Natural killer cell treated with Interleukin-12 subunit alpha and Interleukin-12 subunit beta and Interleukin-15 and Interleukin-18, amount 100 ng/mL, for 72 hours (primary cell): ENCODE measurements around the gene STK11IP. TPM values are rescaled to one million over a fixed set of nuclear protein-coding genes. Genes with fewer than 3 reads are reported as not detected.

ENCODE experiments used
- ATAC-seq, 2 donors: fragments of 150-1000 bp; cut with Tn5 transposase in 1 of 2; sonication (Bioruptor Pico), chemical (Tn5 transposase) in 1 of 2; 2 replicates each; pipeline ENCODE4 v1.10.0; 2021
- DNase-seq: peaks from one replicate; pipeline ENCODE4 v3.0.0; 2022; ENCODE audit warnings: low spot score
- H3K27ac Mint-ChIP-seq, 2 donors: 1 replicate in 1 of 2; 2 replicates in 1 of 2; pipeline ENCODE4 v1.8.0; 2022; ENCODE audit warnings: mixed read lengths in 2 of 2, mild to moderate bottlenecking in 1 of 2, moderate library complexity in 1 of 2
- H3K27me3 Mint-ChIP-seq, 2 donors: 1 replicate in 1 of 2; 2 replicates in 1 of 2; pipeline ENCODE4 v1.8.0; 2022; ENCODE audit warnings: mixed read lengths in 2 of 2
- H3K36me3 Mint-ChIP-seq: one replicate; pipeline ENCODE4 v1.8.0; 2022; ENCODE audit warnings: mixed read lengths
- H3K4me1 Mint-ChIP-seq, 2 donors: 1 replicate in 1 of 2; 2 replicates in 1 of 2; pipeline ENCODE4 v1.8.0; 2022; ENCODE audit warnings: low read depth in 2 of 2, mixed read lengths in 2 of 2, mild to moderate bottlenecking in 1 of 2
- H3K4me3 Mint-ChIP-seq: one replicate; pipeline ENCODE4 v1.8.0; 2022; ENCODE audit warnings: mixed read lengths
- H3K9me3 Mint-ChIP-seq: 2 replicates; pipeline ENCODE4 v1.8.0; 2022; ENCODE audit warnings: mixed read lengths
- total RNA-seq, 2 donors: library from RNA; stranded (reverse); gene quantifications; one replicate each; pipeline ENCODE4 v1.2.3, GENCODE V29; 2022

STK11IP gene, protein sequence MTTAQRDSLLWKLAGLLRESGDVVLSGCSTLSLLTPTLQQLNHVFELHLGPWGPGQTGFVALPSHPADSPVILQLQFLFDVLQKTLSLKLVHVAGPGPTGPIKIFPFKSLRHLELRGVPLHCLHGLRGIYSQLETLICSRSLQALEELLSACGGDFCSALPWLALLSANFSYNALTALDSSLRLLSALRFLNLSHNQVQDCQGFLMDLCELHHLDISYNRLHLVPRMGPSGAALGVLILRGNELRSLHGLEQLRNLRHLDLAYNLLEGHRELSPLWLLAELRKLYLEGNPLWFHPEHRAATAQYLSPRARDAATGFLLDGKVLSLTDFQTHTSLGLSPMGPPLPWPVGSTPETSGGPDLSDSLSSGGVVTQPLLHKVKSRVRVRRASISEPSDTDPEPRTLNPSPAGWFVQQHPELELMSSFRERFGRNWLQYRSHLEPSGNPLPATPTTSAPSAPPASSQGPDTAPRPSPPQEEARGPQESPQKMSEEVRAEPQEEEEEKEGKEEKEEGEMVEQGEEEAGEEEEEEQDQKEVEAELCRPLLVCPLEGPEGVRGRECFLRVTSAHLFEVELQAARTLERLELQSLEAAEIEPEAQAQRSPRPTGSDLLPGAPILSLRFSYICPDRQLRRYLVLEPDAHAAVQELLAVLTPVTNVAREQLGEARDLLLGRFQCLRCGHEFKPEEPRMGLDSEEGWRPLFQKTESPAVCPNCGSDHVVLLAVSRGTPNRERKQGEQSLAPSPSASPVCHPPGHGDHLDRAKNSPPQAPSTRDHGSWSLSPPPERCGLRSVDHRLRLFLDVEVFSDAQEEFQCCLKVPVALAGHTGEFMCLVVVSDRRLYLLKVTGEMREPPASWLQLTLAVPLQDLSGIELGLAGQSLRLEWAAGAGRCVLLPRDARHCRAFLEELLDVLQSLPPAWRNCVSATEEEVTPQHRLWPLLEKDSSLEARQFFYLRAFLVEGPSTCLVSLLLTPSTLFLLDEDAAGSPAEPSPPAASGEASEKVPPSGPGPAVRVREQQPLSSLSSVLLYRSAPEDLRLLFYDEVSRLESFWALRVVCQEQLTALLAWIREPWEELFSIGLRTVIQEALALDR
- total RNA-seq: 10 to 100 TPM; 27.7 to 50.7 TPM

DNA sequence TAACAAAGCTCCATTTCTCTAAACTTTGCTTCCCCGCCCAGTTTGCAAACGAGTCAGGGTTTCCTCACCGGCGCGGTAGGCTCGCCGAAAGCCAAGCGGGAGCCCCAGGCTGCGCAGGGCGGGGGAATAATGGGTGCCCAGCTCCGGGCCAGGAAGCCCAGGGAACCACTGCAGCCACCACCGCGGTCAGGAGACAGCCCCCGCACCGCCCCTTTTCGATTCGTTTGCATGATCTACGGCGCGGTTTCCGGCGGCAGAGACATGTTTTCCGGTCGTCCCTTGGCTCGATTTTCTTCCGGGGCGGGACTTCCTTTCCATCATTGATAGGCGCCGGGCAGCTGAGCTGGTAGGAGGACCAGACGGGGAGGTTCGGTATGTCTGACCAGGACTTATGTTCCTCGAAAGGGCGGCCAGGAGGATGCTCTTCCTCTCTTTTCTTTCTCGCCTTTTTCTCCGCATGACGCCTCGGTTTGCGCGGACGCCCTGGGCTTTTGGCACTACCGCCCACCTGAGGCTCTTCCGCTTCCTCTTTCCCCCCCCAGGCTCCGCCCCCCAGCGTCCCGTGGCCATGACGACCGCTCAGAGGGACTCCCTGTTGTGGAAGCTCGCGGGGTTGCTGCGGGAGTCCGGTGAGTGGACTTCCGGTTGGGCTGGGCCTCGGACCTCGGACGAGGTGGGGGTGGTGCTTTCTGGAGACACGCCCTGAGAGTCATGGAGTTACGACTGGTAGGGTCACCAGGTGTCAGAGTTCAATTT lies at the start of gene STK11IP:
Gene STK11IP (plus strand): TSS at position 306 of the 756 bp plus-strand sequence. CDS start 263 bp downstream, at position 569.
- H3K27me3 Mint-ChIP-seq: peaks cover 7 to 9% of the 10 kb centered on the region in 2 donors

DNA sequence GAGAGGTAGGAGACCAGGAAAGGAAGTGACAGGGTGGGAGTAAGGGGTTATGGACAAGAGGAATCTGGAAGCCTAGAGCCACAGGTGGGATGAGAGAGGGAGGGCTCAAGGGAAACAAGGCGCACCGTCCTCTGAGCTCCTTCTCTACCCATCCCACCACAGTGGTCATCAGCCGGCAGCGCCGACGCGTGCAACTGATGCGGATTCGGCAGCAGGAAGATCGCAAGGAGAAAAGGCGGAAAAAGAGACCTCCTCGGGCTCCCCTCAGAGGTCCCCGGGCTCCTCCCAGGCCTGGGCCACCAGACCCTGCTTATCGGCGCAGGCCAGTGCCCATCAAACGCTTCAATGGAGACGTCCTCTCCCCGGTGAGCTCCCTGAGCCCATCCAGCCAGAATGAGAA lies 48.7 kb upstream of the STK11IP start:
- H3K27me3 Mint-ChIP-seq: peaks cover 22 to 23% of the 10 kb centered on the region in 2 donors
- H3K27ac Mint-ChIP-seq: no peak overlapping the region
- no peaks in the 10 kb centered on the region for H3K36me3 Mint-ChIP-seq
- no peak overlapping the region for H3K4me3 Mint-ChIP-seq
- H3K4me1 Mint-ChIP-seq: peaks cover 17% of the 10 kb centered on the region in 2 donors
- no peak for DNase-seq
- no peak for ATAC-seq
- no peaks in the 10 kb centered on the region for H3K9me3 Mint-ChIP-seq

More for the DNA sequence above, at the start of gene STK11IP:
- peak within 1 kb of the TSS; percentile 90 for H3K4me3 Mint-ChIP-seq
- ATAC-seq (peak; percentile 94 to 95), DNase-seq (peak; percentile 96)
- no peaks in the 10 kb centered on the region for H3K36me3 Mint-ChIP-seq
- peaks cover 12 to 17% of the 10 kb centered on the region in 2 donors for H3K4me1 Mint-ChIP-seq
- H3K9me3 Mint-ChIP-seq: no peaks in the 10 kb centered on the region
- peak within 1 kb of the TSS; percentile 84 to 94 for H3K27ac Mint-ChIP-seq

- Mint-ChIP-seq H3K36me3 (no peaks in the 10 kb centered on the region), H3K4me1 (peaks cover 11 to 12% of the 10 kb centered on the region in 2 donors), H3K4me3 (no peak overlapping the region), H3K9me3 (no peaks in the 10 kb centered on the region), H3K27ac (no peak overlapping the region), H3K27me3 (peaks cover 22 to 24% of the 10 kb centered on the region in 2 donors)
- ATAC-seq: no peak
- no peak for DNase-seq
These were observed 48.0 kb upstream of the STK11IP start for GRCh38 chr2:219549619-219550018.

GRCh38 chr2:219551441-219552381 lies 45.9 kb upstream of the STK11IP start:
- no peak overlapping the region for H3K27ac Mint-ChIP-seq
- DNase-seq: peak; percentile 50

DNA sequence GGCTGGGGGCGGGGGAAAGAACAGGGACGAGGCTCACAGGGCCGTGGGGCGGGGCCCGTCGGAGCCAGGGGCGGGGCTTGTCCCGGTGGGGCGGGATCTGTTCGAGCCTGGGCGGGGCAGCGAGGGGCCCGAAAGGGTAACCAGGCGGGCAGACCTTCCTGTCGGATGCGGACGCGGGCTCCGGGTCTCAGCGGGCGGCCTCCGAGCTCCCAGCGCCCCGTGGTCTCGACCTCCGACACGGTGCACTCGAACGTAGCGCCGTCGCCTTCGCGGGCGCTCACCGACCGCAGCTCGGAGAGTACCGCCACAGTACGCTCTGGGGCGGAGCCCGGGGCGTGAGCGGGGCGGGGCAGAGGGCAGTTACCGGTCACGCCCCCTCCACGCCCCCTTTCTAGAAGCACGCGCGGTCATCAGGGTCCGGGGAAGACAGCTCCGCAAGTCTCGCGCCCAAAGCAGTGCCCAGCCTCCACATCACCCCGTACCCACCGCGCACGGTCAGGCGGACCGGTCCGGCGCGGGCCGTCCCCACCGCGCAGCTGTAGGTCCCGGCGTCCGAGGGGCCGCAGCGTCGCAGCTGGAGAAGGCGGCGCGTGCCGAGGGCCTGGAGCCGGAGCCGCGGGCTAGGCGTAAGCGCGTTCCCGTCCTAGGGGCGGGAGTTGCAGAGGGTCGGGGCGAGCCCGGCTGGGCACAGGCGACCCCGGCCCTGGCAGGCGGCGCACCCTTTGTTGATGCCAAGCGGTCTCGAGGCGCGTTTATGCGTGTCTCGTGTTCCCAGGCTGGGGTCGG lies 45.1 kb upstream of the STK11IP start:
- Mint-ChIP-seq H3K9me3 (no peaks in the 10 kb centered on the region), H3K27me3 (peaks cover 14 to 16% of the 10 kb centered on the region in 2 donors), H3K27ac (no peak overlapping the region), H3K4me1 (peaks cover 0 to 4% of the 10 kb centered on the region in 2 donors), H3K36me3 (no peaks in the 10 kb centered on the region), H3K4me3 (peak overlapping the region; percentile 82)
- ATAC-seq: peak; percentile 92 to 94
- DNase-seq: peak; percentile 90

More at GRCh38 chr2:219551441-219552381, 45.9 kb upstream of the STK11IP start:
- no peaks in the 10 kb centered on the region for H3K36me3 Mint-ChIP-seq
- peak; percentile 2 to 32 for ATAC-seq
- peaks cover 14 to 18% of the 10 kb centered on the region in 2 donors for H3K27me3 Mint-ChIP-seq
- peaks cover 0 to 4% of the 10 kb centered on the region in 2 donors for H3K4me1 Mint-ChIP-seq
- peak overlapping the region; percentile 82 for H3K4me3 Mint-ChIP-seq
- H3K9me3 Mint-ChIP-seq: no peaks in the 10 kb centered on the region

GRCh38 chr2:219553168-219553417 lies 44.6 kb upstream of the STK11IP start:
- no peaks in the 10 kb centered on the region for H3K9me3 Mint-ChIP-seq
- H3K4me3 Mint-ChIP-seq: peak overlapping the region; percentile 36
- ATAC-seq (no peak), DNase-seq (no peak)
- no peaks in the 10 kb centered on the region for H3K36me3 Mint-ChIP-seq
- H3K27me3 Mint-ChIP-seq: peaks cover 12 to 16% of the 10 kb centered on the region in 2 donors
- H3K27ac Mint-ChIP-seq: no peak overlapping the region
- H3K4me1 Mint-ChIP-seq: peaks cover 0 to 4% of the 10 kb centered on the region in 2 donors

- Mint-ChIP-seq H3K27me3 (peaks cover 8 to 12% of the 10 kb centered on the region in 2 donors), H3K9me3 (no peaks in the 10 kb centered on the region), H3K27ac (no peak overlapping the region), H3K4me3 (peak overlapping the region; percentile 36), H3K4me1 (peaks cover 0 to 4% of the 10 kb centered on the region in 2 donors), H3K36me3 (no peaks in the 10 kb centered on the region)
- peak; percentile 44 for DNase-seq
- ATAC-seq: no peak
These were observed 44.1 kb upstream of the STK11IP start for GRCh38 chr2:219553463-219553963.

- Mint-ChIP-seq H3K27me3 (peaks cover 7 to 9% of the 10 kb centered on the region in 2 donors), H3K4me3 (peak overlapping the region; percentile 12)
- ATAC-seq: no peak
These were observed 43.3 kb upstream of the STK11IP start for GRCh38 chr2:219554350-219554749.

DNA sequence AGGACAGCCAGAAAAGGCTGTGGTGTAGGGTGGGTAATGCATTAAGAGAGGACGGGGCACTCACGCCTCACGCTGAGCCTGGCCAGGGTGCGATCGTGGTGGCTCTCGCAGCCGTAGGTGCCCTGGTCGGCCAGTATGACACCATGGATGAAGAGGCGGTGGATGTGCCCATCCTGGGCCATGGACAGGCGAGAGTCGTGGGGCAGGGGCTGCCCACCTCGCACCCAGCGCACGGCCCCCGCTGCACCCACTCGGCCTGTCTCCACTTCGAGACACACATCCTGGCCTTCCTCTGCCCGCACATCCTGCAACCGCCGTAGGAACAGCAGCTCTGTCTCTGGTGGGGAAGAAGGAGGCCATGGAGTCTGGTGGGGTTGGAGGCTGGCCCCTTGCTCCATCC lies 41.7 kb upstream of the STK11IP start:
- no peak for ATAC-seq
- Mint-ChIP-seq H3K4me3 (no peak overlapping the region), H3K9me3 (no peaks in the 10 kb centered on the region), H3K27me3 (peaks cover 3 to 6% of the 10 kb centered on the region in 2 donors), H3K4me1 (peaks cover 0 to 4% of the 10 kb centered on the region in 2 donors), H3K27ac (no peak overlapping the region), H3K36me3 (no peaks in the 10 kb centered on the region)
- DNase-seq: no peak

More at GRCh38 chr2:219554350-219554749, 43.3 kb upstream of the STK11IP start:
- no peak overlapping the region for H3K27ac Mint-ChIP-seq
- no peaks in the 10 kb centered on the region for H3K9me3 Mint-ChIP-seq
- DNase-seq: peak; percentile 54
- peaks cover 0 to 4% of the 10 kb centered on the region in 2 donors for H3K4me1 Mint-ChIP-seq
- no peaks in the 10 kb centered on the region for H3K36me3 Mint-ChIP-seq

DNA sequence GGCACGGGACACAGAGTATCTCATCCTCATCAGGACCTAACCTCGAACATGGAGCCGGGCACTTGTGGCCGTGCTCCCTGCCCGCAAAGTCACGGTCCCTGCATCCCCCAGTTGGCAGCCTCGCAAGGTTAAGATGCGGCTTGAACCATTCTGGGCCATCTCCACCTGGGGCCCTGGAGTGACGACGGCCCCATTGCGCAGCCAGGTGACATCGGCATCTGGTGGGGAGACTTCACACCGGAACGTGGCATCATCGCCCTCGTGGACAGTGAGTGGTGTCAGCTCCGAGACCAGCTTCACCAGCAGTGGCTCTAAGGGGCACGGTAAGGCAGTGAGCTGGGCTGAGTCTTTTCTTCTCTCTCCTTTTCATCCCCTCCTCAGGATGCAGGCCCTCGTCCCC lies 41.2 kb upstream of the STK11IP start:
- peaks cover 0 to 4% of the 10 kb centered on the region in 2 donors for H3K27me3 Mint-ChIP-seq
- ATAC-seq (no peak), DNase-seq (no peak)
- H3K9me3 Mint-ChIP-seq: no peaks in the 10 kb centered on the region
- H3K4me1 Mint-ChIP-seq: peaks cover 0 to 4% of the 10 kb centered on the region in 2 donors
- H3K4me3 Mint-ChIP-seq: no peak overlapping the region
- no peak overlapping the region for H3K27ac Mint-ChIP-seq
- no peaks in the 10 kb centered on the region for H3K36me3 Mint-ChIP-seq

DNA sequence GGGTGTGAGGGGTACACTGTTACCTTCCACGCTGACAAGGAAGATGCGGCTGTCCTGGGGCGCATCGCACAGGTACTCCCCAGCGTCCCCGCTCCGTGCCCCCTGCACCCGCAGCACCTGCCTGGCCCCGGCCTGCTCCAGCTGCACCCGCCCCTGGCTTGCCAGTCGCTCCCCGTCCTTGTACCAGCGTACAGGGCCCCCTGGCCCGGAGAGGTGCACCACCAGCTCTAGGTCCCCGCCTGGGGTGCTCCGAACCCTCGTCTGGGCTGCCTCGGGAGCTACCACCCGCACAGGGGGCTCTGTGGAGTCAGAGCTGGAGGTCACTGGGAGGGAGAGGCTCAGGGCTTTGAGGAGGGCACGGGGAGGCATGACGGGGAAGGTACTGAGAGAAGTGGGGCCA lies 40.3 kb upstream of the STK11IP start:
- H3K27ac Mint-ChIP-seq: no peak overlapping the region
- H3K4me1 Mint-ChIP-seq: no peaks in the 10 kb centered on the region
- H3K4me3 Mint-ChIP-seq: no peak overlapping the region
- ATAC-seq (no peak), DNase-seq (no peak)
- H3K36me3 Mint-ChIP-seq: no peaks in the 10 kb centered on the region
- peaks cover 0 to 4% of the 10 kb centered on the region in 2 donors for H3K27me3 Mint-ChIP-seq
- no peaks in the 10 kb centered on the region for H3K9me3 Mint-ChIP-seq
